ENCODE results near the gene CENPM. TPM values are rescaled to one million over a fixed set of nuclear protein-coding genes. Genes with fewer than 3 reads are reported as not detected.

CENPM gene
- total RNA-seq, 1 donor from 2014 or later, result 2.0 TPM

DNA sequence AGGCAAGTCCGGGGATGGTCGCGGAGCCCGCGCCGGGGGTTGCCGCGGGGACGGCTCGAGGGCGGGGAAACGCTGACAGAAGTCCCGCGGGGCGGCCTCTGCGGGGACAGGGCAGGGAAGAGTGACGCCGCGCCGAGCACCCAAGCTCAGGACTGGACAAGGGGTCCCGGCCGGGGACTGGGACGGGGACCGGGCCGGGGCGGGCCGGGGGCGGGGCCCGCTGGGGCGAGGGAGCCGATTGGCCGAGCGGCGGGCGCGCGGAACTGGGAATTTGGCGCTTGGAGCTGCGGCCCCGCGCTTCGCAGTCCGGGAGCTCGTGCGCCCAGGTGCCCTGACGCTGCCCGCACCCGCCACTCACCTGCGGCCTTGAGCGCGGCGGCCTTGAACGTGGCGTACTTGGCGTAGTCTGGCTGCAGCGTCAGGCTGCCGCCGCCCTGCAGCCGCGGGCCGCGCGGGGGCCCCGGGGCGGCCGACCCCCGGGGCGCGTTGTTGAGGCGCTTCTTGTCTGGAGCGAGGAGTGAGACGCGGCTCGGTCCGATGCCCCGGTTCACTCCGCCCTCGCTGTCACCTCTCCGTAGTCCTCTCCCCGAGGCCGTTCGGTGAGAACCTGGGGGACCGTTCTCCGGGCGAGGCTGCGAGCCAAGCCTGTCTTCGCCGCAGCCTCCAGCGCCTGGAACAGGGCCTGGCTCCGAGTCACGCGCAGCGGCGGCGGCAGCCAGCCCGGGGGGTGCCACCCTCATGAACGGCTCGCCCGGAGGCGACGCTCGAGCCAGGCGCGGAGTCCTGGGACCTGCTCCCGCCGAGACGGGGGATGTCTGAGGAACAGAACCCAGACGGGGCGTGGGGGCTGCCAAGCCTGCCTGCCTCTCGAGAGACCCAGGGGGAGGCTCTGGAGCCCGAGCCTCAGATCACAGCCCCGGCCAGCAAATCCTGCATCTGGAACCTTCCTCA lies 36.6 kb downstream of the CENPM start:
- H3K27me3 Mint-ChIP-seq (ENCODE audit: low read depth, unreplicated experiment), result peaks cover 27% of the 10 kb centered on the region

DNA sequence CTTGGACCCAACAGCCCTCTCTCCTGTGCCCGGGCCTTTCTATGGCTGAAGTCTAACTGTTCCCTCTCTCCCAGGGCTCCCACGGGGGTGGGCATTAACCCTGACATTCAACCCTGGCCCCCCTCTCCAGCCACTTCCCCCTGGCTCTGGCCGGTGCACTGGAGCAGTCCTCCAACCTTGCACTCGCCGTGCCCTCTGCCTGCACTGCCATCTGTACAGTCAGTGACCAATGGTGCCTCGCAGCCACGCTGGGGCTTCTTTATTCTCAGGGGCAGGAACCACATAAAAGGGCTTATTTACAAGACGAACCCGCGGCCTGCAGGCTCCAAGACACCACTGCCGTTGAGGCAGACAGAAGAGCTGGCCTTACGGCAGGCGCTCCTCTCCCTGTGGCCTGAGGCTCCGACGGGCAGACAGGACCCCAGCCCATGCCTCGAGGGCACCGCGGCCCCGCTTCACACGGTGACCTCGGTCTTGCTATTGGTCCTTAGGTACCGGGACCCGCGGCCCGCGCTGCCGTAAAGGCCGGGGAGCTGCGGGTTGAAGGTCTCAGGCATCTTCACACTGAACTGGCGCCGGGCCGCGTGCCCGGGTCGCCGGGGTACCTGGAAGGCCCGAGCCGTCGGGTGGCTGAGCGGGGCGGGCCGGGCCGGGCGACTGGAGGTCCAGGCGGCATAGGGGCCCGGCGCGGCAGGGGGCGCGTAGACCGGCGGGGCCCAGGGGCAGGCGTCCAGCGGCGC lies 37.5 kb downstream of the CENPM start:
- Mint-ChIP-seq H3K27ac (ENCODE audit: unreplicated experiment) (no peak overlapping the region), H3K36me3 (ENCODE audit: low read depth, unreplicated experiment) (peaks cover 3% of the 10 kb centered on the region), H3K4me1 (ENCODE audit: low read depth, unreplicated experiment) (no peaks in the 10 kb centered on the region), H3K9me3 (ENCODE audit: unreplicated experiment) (peaks cover 2% of the 10 kb centered on the region), H3K27me3 (ENCODE audit: low read depth, unreplicated experiment) (peaks cover 25% of the 10 kb centered on the region), H3K4me3 (ENCODE audit: unreplicated experiment) (no peak overlapping the region)
- FAIRE-seq (no peak), DNase-seq (ENCODE audit: low read depth) (no peak)
- TF ChIP-seq, protein P1, sequence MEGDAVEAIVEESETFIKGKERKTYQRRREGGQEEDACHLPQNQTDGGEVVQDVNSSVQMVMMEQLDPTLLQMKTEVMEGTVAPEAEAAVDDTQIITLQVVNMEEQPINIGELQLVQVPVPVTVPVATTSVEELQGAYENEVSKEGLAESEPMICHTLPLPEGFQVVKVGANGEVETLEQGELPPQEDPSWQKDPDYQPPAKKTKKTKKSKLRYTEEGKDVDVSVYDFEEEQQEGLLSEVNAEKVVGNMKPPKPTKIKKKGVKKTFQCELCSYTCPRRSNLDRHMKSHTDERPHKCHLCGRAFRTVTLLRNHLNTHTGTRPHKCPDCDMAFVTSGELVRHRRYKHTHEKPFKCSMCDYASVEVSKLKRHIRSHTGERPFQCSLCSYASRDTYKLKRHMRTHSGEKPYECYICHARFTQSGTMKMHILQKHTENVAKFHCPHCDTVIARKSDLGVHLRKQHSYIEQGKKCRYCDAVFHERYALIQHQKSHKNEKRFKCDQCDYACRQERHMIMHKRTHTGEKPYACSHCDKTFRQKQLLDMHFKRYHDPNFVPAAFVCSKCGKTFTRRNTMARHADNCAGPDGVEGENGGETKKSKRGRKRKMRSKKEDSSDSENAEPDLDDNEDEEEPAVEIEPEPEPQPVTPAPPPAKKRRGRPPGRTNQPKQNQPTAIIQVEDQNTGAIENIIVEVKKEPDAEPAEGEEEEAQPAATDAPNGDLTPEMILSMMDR (IDR thresholded peaks at IDR 0.05; ENCODE audit: insufficient read depth, low read depth, low read length), result no peak
- TF ChIP-seq EZH2 (IDR thresholded peaks at IDR 0.05; ENCODE audit: insufficient read depth, low read length), result peak; percentile 58
- H3K27me3 ChIP-seq (ENCODE audit: insufficient read depth, low read length), result peaks cover 33% of the 10 kb centered on the region
- no peak overlapping the region for H3K4me3 ChIP-seq (ENCODE audit: insufficient read depth, low read depth, low read length)
- H2AFZ ChIP-seq (ENCODE audit: low read depth, low read length), result no peak overlapping the region
- H3K9ac ChIP-seq (ENCODE audit: low read length), result no peak overlapping the region
- no peaks in the 10 kb centered on the region for H3K79me2 ChIP-seq (ENCODE audit: insufficient read depth, low read length)
- peaks cover 16% of the 10 kb centered on the region for H3K4me1 ChIP-seq (ENCODE audit: insufficient read depth, low read length)
- no peak overlapping the region for H3K27ac ChIP-seq (ENCODE audit: low read depth, low read length)
- H3K4me2 ChIP-seq (ENCODE audit: low read length), result peak overlapping the region; percentile 75
- no peaks in the 10 kb centered on the region for H3K36me3 ChIP-seq (ENCODE audit: insufficient read depth, low read length)
- H4K20me1 ChIP-seq (ENCODE audit: insufficient read depth, low read length), result peaks cover 49% of the 10 kb centered on the region
- H3K9me3 ChIP-seq (ENCODE audit: insufficient read depth, low read depth, low read length), result no peaks in the 10 kb centered on the region

More for the DNA sequence above, 36.6 kb downstream of the CENPM start:
- H3K9ac ChIP-seq (ENCODE audit: low read length), result no peak overlapping the region
- H3K9me3 ChIP-seq (ENCODE audit: insufficient read depth, low read depth, low read length), result no peaks in the 10 kb centered on the region
- H3K4me3 ChIP-seq (ENCODE audit: insufficient read depth, low read depth, low read length), result no peak overlapping the region
- no peak overlapping the region for H3K4me3 Mint-ChIP-seq (ENCODE audit: unreplicated experiment)
- no peaks in the 10 kb centered on the region for H3K79me2 ChIP-seq (ENCODE audit: insufficient read depth, low read length)
- no peak overlapping the region for H3K27ac ChIP-seq (ENCODE audit: low read depth, low read length)
- FAIRE-seq (no peak), DNase-seq (ENCODE audit: low read depth) (no peak)
- H3K27me3 ChIP-seq (ENCODE audit: insufficient read depth, low read length), result peaks cover 37% of the 10 kb centered on the region
- peaks cover 16% of the 10 kb centered on the region for H3K4me1 ChIP-seq (ENCODE audit: insufficient read depth, low read length)
- peak overlapping the region; percentile 75 for H3K4me2 ChIP-seq (ENCODE audit: low read length)
- H3K36me3 ChIP-seq (ENCODE audit: insufficient read depth, low read length), result no peaks in the 10 kb centered on the region
- TF ChIP-seq, protein P1 (IDR thresholded peaks at IDR 0.05; ENCODE audit: insufficient read depth, low read depth, low read length), result no peak
- TF ChIP-seq EZH2 (IDR thresholded peaks at IDR 0.05; ENCODE audit: insufficient read depth, low read length), result peak; percentile 32
- H4K20me1 ChIP-seq (ENCODE audit: insufficient read depth, low read length), result peaks cover 50% of the 10 kb centered on the region
- no peaks in the 10 kb centered on the region for H3K4me1 Mint-ChIP-seq (ENCODE audit: low read depth, unreplicated experiment)
- no peak overlapping the region for H2AFZ ChIP-seq (ENCODE audit: low read depth, low read length)
- H3K27ac Mint-ChIP-seq (ENCODE audit: unreplicated experiment), result no peak overlapping the region
- peaks cover 3% of the 10 kb centered on the region for H3K36me3 Mint-ChIP-seq (ENCODE audit: low read depth, unreplicated experiment)
- H3K9me3 Mint-ChIP-seq (ENCODE audit: unreplicated experiment), result peaks cover 2% of the 10 kb centered on the region

Measured in astrocyte (in vitro differentiated cells and primary cell).